ENCODE results near the gene ATP11B. TPM values are rescaled to one million over a fixed set of nuclear protein-coding genes. Genes with fewer than 3 reads are reported as not detected.
"Not testable (repeated sequence)": the region's sequence is repeated elsewhere in the genome, so short reads cannot be mapped to it uniquely, and the experiment has no call there.

The ATP11B gene
- total RNA-seq, 1 donor from 2014 or later = 115 TPM

DNA sequence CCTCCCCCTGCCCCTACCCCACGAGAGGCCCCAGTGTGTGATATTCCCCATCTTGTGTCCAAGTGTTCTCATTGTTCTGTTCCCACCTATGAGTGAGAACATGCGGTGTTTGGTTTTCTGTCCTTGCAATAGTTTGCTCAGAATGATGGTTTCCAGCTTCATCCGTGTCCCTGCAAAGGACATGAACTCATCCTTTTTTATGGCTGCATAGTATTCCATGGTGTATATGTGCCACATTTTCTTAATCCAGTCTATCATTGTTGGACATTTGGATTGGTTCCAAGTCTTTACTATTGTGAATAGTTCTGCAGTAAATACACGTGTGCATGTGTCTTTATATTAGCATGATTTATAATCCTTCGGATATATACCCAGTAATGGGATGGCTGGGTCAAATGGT is 29.0 kb downstream of the ATP11B start:
- intact Hi-C loops (cut with micrococcal nuclease) = not testable (repeated sequence)

DNA sequence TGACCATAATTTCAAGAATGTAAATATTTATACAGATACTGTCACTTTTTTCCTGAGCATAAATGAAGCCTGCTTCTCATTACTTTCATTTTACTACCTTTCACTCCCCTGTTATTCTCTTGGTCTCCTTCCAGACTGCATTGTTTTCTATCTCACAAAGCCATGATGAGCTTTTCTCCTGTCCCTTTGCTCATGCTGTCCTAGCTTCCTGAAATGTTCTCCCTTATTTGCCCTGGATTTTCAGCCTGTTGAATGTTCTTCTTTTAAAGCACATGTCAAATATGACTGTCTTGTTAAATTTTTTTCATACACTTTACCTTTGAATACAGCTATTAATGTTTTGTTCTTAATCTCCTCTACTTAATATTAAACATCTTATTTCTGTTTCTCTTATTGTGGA is 31.7 kb downstream of the ATP11B start:
- intact Hi-C loops (cut with micrococcal nuclease) = no loop called here

DNA sequence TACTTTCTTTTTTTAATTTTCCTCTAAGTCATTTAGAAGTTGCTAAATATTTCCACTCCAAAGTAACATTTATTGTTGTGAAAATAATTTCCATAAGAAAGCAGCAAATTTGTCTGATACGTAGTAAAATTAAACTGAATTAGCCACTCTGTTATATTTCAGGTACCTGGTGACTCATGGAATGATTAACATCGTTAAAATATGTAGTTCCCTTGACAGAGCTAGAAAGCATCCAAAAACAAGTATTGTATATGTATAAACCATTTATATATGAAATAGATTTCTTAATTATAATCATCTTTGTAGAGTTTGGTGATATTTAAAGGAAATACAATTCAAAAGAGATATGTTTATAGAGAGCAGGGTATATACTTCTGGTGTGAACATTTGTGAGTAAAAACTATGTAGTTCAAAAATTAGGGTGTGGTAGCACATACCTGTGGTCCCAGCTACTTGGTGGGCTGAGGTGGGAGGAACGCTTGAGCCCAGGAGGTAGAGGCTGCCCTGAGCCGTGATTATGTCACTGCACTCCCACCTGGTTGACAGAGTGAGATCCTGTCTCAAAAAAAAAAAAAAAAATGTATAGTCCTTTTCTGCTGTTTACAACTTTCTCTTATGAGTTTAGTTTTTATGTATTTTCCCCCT is 36.6 kb downstream of the ATP11B start:
- intact Hi-C loops (cut with micrococcal nuclease) = loop anchor here (2.0 kb wide), 1 partner anchor 15 kb away; no protein-coding TSS in a partner anchor

GRCh38 chr3:182837855-182838454 is 44.7 kb downstream of the ATP11B start:
- intact Hi-C loops (cut with micrococcal nuclease) = loop anchor here (1.0 kb wide), 2 partner anchors 43 to 124 kb away; no protein-coding TSS in a partner anchor

- intact Hi-C loops (cut with micrococcal nuclease) = no loop called here
Measured at GRCh38 chr3:182843478-182843877, 50.2 kb downstream of the ATP11B start.

DNA sequence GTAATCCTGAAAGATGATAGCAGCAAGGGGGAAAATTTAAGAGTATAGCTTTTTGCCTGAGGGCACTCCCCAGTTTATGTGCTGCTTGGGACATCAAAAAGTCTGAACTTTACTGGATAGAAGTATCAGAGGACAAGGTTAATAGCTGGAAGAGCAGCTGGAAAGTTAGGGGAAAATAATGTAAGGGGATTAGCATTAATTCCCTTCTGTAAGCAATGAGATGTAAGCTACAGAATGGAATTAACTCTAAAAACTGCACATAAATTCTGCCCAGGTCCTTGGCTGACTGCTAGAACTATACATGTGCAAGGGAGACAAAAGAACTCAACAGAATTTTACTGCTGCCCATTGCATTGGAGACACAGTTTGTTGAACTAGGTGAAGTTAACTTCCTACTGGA is 55.6 kb downstream of the ATP11B start:
- intact Hi-C loops (cut with micrococcal nuclease) = no loop called here

DNA sequence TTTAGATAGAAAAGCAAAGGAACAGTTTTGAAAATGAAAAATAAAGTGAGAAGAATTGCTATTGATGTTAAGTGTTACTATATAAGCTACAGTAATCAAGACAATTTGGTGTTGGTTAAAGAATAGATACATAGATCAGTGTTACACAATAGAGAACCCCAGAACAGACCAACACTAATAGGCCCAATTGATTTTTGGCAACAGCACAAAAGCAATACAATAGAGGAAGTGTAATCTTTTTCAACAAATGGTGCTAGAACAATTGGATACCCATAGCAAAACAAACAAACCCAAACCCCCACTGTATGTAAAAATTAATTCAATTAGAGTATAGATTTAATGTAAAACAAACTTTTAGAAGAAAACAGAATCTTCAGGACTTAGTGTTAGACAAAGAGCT is 61.8 kb downstream of the ATP11B start:
- intact Hi-C loops (cut with micrococcal nuclease) = no loop called here

GRCh38 chr3:182861348-182861747 is 68.0 kb downstream of the ATP11B start:
- intact Hi-C loops (cut with micrococcal nuclease) = no loop called here

- intact Hi-C loops (cut with micrococcal nuclease) = no loop called here
Measured at GRCh38 chr3:182862159-182862860, 69.0 kb downstream of the ATP11B start.

DNA sequence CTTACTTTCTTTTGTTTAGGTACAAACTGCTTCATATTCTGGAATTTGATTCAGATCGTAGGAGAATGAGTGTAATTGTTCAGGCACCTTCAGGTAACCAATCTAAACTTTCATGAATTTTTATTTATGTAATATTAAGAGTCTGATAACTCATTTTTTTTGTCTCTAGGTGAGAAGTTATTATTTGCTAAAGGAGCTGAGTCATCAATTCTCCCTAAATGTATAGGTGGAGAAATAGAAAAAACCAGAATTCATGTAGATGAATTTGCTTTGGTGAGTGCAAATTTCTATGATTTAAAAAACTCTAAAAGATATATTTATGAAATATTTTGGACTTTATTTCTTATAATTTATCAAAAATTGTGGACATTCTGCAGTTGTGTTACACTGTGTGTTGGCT is 75.8 kb downstream of the ATP11B start:
- intact Hi-C loops (cut with micrococcal nuclease) = no loop called here

DNA sequence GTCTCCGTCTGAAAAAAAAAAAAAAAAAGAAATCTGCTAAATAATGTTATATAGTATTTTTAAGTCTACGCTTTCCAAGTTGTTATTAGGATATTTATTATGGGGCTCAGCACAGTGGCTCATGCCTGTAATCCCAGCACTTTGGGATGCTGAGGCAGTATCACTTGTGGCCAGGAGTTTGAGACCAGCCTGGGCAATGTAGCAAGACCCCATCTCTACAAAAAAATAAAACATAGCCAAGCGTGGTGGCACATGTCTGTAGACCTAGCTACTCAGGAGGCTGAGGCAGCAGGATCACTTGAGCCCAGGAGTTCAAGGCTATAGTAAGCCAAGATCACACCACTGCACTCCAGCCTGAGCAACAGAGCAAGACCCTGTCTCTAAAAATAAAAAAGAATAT is 77.6 kb downstream of the ATP11B start:
- intact Hi-C loops (cut with micrococcal nuclease) = not testable (repeated sequence)

- intact Hi-C loops (cut with micrococcal nuclease) = no loop called here
Measured at GRCh38 chr3:182879031-182879611, 85.8 kb downstream of the ATP11B start.

- intact Hi-C loops (cut with micrococcal nuclease) = no loop called here
Measured at GRCh38 chr3:182886497-182886896, 93.2 kb downstream of the ATP11B start.

DNA sequence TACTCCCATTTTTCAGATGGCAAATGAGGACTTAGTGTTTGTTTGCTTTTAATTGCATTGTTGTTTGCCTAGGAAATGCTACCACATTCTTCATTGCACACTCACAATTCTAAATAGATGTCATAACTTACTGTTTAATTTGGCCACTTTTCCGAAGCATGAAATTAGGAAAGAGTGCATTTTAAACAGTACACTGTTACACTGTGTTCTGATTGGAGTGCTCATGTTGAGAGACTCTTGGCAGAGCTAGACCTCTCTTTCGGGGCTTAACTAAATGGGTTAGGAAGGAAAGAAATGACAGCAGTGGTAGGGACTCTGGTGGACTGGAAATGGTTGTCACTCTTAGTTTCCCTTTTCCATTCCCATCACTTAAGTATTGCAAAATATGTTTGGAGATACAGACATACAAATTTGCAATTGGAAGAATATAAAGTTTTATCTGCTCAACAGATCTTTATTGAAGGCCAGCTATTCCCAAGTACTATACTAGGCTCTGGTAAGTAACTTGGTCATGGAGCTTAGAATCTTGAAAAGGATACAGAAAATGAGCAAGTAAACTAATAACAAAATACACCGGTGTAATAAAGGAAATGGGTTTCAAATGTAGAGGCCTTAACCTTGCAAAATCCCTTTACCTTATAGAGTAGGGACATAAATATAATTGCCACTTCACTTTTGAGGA is 96.8 kb downstream of the ATP11B start:
- intact Hi-C loops (cut with micrococcal nuclease) = no loop called here

- intact Hi-C loops (cut with micrococcal nuclease) = no loop called here
Measured at GRCh38 chr3:182891364-182891763, 98.1 kb downstream of the ATP11B start.

DNA sequence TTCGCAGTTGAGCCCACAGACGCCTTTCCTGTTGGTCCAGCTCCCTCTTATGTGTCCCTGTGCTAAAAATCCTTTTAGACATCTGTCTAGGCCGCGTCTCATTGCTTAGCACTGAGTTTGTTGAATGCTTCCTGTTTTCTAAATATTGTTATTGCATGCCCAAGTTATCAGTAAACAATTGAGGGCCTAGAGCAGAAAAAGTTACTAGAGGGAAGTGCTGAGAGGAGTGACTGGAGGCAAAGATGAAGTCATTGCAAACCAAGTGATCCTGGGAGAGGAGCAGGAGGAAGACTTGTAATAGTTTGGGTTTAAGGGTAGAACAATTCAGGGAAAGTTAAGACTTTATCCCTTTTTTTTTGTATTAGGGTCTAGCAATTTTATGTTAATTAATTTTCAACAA is 98.9 kb downstream of the ATP11B start:
- intact Hi-C loops (cut with micrococcal nuclease) = no loop called here

DNA sequence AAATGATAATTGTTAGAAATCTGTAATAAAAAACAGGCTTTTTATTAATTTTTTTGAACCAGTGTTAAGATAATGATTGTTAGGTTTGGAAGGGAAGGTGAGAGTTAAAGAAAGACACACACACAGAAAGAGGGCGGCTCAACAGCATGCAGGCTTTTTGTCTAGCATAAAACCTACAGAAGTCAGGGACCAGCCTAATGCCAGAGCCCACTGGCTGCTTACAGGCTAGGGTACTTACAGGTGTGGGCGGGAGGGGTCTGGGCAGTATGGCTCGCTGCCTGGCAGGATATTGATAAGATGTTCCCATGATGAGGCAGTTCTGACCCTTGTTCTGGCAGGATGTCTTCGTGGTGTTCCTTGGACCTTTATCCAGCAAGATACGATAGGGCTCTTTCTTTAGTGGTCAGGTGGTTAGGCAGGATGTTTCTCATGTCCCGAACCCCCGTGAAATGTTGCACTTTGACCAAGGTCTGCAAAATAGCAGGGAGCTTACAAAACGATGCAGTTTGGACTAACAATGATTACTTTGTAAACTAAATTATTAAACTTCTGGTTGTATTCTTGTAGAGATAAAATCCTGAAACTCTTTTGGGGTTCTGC is 102.3 kb downstream of the ATP11B start:
- intact Hi-C loops (cut with micrococcal nuclease) = no loop called here

- intact Hi-C loops (cut with micrococcal nuclease) = no loop called here
Measured at GRCh38 chr3:182896553-182896952, 103.2 kb downstream of the ATP11B start.

DNA sequence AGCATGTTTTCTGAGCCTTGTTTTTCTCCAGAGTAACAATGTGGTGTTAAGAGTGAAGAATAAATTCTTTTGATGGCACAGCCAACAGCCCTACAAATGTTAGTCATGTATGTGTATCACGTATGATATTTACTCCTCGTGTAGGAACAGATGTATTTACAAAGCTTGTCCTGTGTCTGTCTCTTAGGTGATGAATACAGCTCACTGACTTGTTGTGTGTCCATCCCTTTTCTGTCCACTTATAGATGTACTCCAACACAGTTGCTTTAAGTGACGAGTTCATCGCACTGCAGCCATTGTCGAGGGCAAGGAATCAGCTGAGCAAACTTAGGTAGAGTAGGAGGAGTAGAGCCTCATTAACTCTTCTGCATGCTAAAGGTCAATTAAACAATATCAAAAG is 108.9 kb downstream of the ATP11B start:
- intact Hi-C loops (cut with micrococcal nuclease) = no loop called here

- intact Hi-C loops (cut with micrococcal nuclease) = no loop called here
Measured at GRCh38 chr3:182904164-182904563, 110.9 kb downstream of the ATP11B start.

DNA sequence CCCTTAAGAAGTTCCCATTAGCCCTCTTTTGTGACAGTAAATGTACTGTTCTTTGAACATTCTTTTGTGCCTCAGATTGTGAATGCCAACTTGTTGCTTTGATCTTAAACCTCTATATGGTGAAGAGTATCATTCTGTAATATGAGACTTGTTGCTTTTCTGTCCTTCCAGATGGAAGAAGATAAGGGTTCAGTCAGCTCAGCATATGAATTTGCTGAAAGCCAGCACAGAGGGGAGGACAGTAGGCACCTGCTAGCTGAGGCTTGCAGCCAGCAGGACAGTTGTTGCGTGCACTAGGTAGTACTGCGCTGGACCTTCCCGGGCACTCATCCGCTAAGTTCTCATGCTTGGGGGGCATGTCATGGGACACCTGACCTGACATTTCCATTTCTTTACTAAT is 112.3 kb downstream of the ATP11B start:
- intact Hi-C loops (cut with micrococcal nuclease) = no loop called here
